Stimulated activated memory B cell treated with anti-CD40 and anti-IgM and Interleukin-4, amounts not matched to agents 10 μg/mL and 1 μg/mL and 100 μg/mL, for 72 hours (primary cell): Measurements from ENCODE around the gene FOXF2.

Experiments
- ATAC-seq: fragments of 150-1000 bp; cut with Tn5 transposase; 2 replicates; pipeline ENCODE4 v1.10.0; 2021
- H3K27ac Mint-ChIP-seq: one replicate; pipeline ENCODE4 v1.8.0; 2022; ENCODE audit warnings: mild to moderate bottlenecking, mixed read lengths
- H3K27me3 Mint-ChIP-seq: one replicate; pipeline ENCODE4 v1.8.0; 2022; ENCODE audit warnings: mixed read lengths
- H3K36me3 Mint-ChIP-seq: one replicate; pipeline ENCODE4 v1.8.0; 2022; ENCODE audit warnings: mixed read lengths
- H3K4me1 Mint-ChIP-seq: one replicate; pipeline ENCODE4 v1.8.0; 2022; ENCODE audit warnings: mixed read lengths
- H3K4me3 Mint-ChIP-seq: one replicate; pipeline ENCODE4 v1.8.0; 2022; ENCODE audit warnings: mild to moderate bottlenecking, moderate library complexity, mixed read lengths
- H3K9me3 Mint-ChIP-seq: one replicate; pipeline ENCODE4 v1.8.0; 2022; ENCODE audit warnings: mixed read lengths

FOXF2 gene

GRCh38 chr6:1393641-1394283 lies 4.4 kb downstream of the FOXF2 start:
- no peaks in the 10 kb centered on the region for H3K9me3 Mint-ChIP-seq
- peaks cover 19% of the 10 kb centered on the region for H3K4me1 Mint-ChIP-seq
- no peaks in the 10 kb centered on the region for H3K36me3 Mint-ChIP-seq
- no peak for ATAC-seq
- no peak overlapping the region for H3K4me3 Mint-ChIP-seq
- peaks cover 90% of the 10 kb centered on the region for H3K27me3 Mint-ChIP-seq
- H3K27ac Mint-ChIP-seq = no peak overlapping the region

DNA sequence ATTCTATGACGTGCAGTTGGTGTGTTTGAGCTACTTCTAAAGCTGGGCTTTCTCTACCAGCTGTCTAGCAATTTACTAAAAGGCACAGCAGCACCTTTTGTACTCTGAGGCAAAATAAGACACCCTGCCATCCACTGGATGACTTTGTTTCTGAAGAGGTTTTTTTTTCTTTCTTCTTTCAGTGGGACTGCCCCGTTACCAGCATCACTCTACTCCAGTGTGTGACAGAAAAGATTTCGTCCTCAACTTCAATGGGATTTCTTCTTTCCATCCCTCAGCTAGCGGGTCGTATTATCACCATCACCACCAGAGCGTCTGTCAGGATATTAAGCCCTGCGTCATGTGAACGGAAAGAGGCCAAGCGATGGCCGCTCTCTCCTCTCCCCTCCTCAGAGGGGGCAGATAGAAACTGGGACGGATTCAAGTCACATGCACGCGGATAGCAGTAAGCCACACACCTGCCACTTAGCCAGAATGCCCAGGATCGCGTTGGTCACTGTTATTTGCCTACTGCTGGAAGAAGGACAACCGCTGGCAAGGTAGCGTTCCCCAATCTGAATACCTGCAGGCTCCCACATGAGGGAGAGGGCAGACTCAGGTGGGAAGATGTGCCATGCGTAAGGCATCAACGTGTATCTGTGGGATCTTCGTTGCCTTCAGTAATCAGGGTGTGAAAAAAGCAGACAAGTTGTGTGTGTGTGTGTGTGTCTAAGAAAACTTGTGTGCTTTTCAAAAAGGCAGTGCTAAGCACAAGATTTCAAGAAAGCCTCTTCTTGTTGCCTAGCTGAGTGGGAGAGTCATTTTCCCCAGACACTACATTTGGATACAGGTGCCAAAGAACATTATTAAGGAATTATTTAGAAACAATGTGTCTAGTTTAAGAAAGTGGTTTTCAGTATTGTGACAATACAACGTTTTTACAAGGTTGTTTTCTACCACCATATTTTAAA lies 5.4 kb downstream of the FOXF2 start:
- Mint-ChIP-seq H3K27me3 (peaks cover 88% of the 10 kb centered on the region), H3K36me3 (no peaks in the 10 kb centered on the region), H3K4me3 (no peak overlapping the region), H3K4me1 (peaks cover 12% of the 10 kb centered on the region), H3K9me3 (no peaks in the 10 kb centered on the region), H3K27ac (no peak overlapping the region)
- ATAC-seq = no peak

DNA sequence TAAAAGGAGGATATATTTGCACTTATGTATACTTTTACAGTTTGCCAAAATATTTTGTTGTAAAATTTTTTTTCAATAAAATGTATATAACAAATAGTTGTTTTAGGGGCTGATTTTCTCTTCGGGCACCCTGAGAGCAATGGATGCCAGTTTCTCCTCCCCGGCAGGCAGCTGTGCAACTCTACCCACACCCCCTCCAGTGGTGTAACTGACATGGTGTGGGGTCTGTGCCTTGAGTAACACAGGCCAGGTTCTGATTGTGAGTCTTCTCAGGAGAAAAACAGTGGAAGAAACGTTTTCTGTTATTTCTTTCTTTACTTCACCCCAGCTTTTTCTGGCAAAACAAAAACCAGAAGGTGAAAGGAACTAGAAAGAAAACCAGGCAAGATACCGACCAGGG lies 6.1 kb downstream of the FOXF2 start:
- Mint-ChIP-seq H3K27me3 (peaks cover 81% of the 10 kb centered on the region), H3K9me3 (no peaks in the 10 kb centered on the region)
- ATAC-seq = no peak

GRCh38 chr6:1395941-1396908 lies 6.8 kb downstream of the FOXF2 start:
- H3K4me3 Mint-ChIP-seq = no peak overlapping the region

More for the DNA sequence above, 6.1 kb downstream of the FOXF2 start:
- no peak overlapping the region for H3K4me3 Mint-ChIP-seq
- H3K36me3 Mint-ChIP-seq = no peaks in the 10 kb centered on the region
- peaks cover 12% of the 10 kb centered on the region for H3K4me1 Mint-ChIP-seq
- no peak overlapping the region for H3K27ac Mint-ChIP-seq

GRCh38 chr6:1396952-1397868 lies 7.8 kb downstream of the FOXF2 start:
- H3K27ac Mint-ChIP-seq = no peak overlapping the region
- H3K4me3 Mint-ChIP-seq = no peak overlapping the region
- H3K36me3 Mint-ChIP-seq = no peaks in the 10 kb centered on the region
- H3K27me3 Mint-ChIP-seq = peaks cover 64% of the 10 kb centered on the region
- H3K4me1 Mint-ChIP-seq = peaks cover 12% of the 10 kb centered on the region
- ATAC-seq = peak; percentile 52
- no peaks in the 10 kb centered on the region for H3K9me3 Mint-ChIP-seq

More at GRCh38 chr6:1395941-1396908, 6.8 kb downstream of the FOXF2 start:
- Mint-ChIP-seq H3K9me3 (no peaks in the 10 kb centered on the region), H3K27me3 (peaks cover 74% of the 10 kb centered on the region), H3K36me3 (no peaks in the 10 kb centered on the region), H3K27ac (no peak overlapping the region), H3K4me1 (peaks cover 12% of the 10 kb centered on the region)
- no peak for ATAC-seq

GRCh38 chr6:1399085-1399780 lies 9.9 kb downstream of the FOXF2 start:
- no peak for ATAC-seq
- Mint-ChIP-seq H3K27ac (no peak overlapping the region), H3K4me1 (peaks cover 12% of the 10 kb centered on the region), H3K4me3 (no peak overlapping the region), H3K9me3 (no peaks in the 10 kb centered on the region), H3K36me3 (no peaks in the 10 kb centered on the region), H3K27me3 (peaks cover 49% of the 10 kb centered on the region)

DNA sequence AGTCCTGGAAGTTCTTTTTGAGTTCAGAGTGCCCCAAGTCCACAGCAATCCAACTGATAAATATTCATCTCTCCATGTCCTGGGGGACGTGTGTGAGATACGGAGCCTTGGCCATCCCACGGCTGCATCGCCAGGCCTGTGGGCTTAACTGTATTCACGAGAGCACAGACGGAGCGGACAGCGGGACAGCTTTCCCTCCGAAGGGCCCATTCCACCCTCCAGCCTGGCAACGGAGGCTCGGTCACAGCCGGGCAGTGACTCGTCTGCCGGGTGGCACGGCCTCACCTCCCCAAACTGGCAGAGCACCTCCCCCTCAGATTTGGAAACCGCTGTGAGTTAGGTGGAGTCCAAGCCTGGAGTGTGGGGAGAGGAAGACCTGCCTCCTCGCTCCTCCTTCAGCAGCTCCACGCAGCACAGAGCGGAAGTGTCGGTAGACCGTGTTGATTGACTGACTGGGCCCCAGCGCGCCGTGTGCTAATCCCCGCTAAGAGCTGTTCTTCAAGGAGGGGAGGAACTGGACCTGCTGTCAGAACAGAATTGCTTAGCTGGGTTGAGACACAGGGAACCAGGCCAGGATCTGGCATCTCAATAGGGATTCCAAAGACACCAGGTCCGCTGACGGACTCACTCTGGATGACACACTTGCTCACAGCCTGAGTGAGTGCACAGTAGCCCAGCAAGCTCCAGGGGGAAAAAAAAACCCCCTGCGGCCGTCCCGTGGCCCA lies 10.9 kb downstream of the FOXF2 start:
- Mint-ChIP-seq H3K36me3 (no peaks in the 10 kb centered on the region), H3K4me1 (peaks cover 12% of the 10 kb centered on the region), H3K27ac (no peak overlapping the region), H3K27me3 (peaks cover 38% of the 10 kb centered on the region), H3K4me3 (no peak overlapping the region), H3K9me3 (no peaks in the 10 kb centered on the region)
- ATAC-seq = no peak

DNA sequence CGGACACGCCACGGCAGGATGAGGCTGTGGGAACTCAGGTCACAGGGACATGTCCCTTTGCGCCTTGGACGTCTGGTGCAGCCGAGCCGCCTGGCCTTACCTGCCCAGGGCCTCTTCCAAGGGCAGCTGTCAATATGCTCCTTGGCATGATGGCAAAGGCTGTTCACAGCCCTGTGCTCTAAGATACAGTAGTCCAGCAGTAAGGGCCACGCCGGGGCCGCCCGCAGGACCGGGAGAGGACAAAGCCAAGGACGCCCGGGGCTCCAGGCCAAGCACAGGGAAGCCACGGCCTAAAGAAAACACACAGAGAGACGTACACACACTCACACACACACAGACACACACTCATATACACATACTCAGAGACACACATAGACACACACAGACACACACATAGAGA lies 13.0 kb downstream of the FOXF2 start:
- H3K4me1 Mint-ChIP-seq = peaks cover 4% of the 10 kb centered on the region
- peaks cover 18% of the 10 kb centered on the region for H3K27me3 Mint-ChIP-seq
- no peak overlapping the region for H3K27ac Mint-ChIP-seq

DNA sequence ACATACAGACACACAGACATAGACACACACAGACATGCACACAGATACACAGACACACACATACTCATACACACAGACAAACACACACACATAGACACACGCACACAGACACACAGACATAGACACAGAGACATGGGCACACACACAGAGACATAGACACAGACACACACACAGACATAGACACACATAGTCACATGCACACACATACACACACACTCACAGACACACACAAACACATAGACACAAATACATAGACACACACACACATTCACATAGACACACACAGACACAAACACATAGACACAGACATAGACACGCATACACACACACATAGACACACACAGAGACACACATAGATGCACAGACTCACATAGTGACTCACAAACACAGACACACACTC lies 13.5 kb downstream of the FOXF2 start:
- no peaks in the 10 kb centered on the region for H3K4me1 Mint-ChIP-seq
- no peaks in the 10 kb centered on the region for H3K36me3 Mint-ChIP-seq
- H3K27me3 Mint-ChIP-seq = peaks cover 13% of the 10 kb centered on the region
- ATAC-seq = no peak
- H3K27ac Mint-ChIP-seq = no peak overlapping the region
- H3K4me3 Mint-ChIP-seq = no peak overlapping the region
- no peaks in the 10 kb centered on the region for H3K9me3 Mint-ChIP-seq

More for the DNA sequence above, 13.0 kb downstream of the FOXF2 start:
- no peaks in the 10 kb centered on the region for H3K36me3 Mint-ChIP-seq
- H3K4me3 Mint-ChIP-seq = no peak overlapping the region
- H3K9me3 Mint-ChIP-seq = no peaks in the 10 kb centered on the region
- no peak for ATAC-seq

GRCh38 chr6:1403851-1404712 lies 14.7 kb downstream of the FOXF2 start:
- Mint-ChIP-seq H3K4me1 (no peaks in the 10 kb centered on the region), H3K36me3 (no peaks in the 10 kb centered on the region), H3K27me3 (peaks cover 4% of the 10 kb centered on the region), H3K27ac (no peak overlapping the region), H3K4me3 (no peak overlapping the region), H3K9me3 (no peaks in the 10 kb centered on the region)
- ATAC-seq = no peak

DNA sequence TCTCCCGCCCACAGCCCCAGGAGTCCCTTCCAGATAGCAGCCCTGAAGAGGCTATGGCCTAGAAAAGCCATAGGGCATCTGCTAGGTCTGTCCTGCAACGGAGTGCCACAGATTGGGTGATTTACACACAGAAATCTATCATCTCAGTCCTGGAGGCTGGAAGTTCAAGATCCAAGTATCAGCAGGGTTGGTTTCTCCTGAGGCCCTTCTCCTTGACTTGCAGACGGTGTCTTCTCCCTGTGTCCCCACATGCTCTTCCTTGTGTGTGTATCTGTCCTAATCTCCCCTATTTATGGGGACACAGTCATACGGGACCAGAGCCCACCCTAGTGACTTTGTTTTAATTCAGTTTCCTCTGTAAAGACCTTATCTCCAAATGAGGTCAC lies 15.3 kb downstream of the FOXF2 start:
- H3K27me3 Mint-ChIP-seq = peaks cover 6% of the 10 kb centered on the region
- H3K36me3 Mint-ChIP-seq = no peaks in the 10 kb centered on the region
- H3K4me3 Mint-ChIP-seq = no peak overlapping the region
- no peaks in the 10 kb centered on the region for H3K4me1 Mint-ChIP-seq
- no peak for ATAC-seq
- no peaks in the 10 kb centered on the region for H3K9me3 Mint-ChIP-seq
- no peak overlapping the region for H3K27ac Mint-ChIP-seq

- peaks cover 11% of the 10 kb centered on the region for H3K27me3 Mint-ChIP-seq
- H3K4me1 Mint-ChIP-seq = no peaks in the 10 kb centered on the region
- ATAC-seq = no peak
- H3K9me3 Mint-ChIP-seq = no peaks in the 10 kb centered on the region
- no peak overlapping the region for H3K27ac Mint-ChIP-seq
- no peak overlapping the region for H3K4me3 Mint-ChIP-seq
- no peaks in the 10 kb centered on the region for H3K36me3 Mint-ChIP-seq
Observed at GRCh38 chr6:1405221-1405620, 15.8 kb downstream of the FOXF2 start.
